H1 (cell line): Measurements from ENCODE around the gene MEI1.

Experiments used
- CTCF ChIP-seq, 3 experiments: IDR thresholded peaks; 1 replicate in 2 of 3; 2 replicates in 1 of 3; pipeline versions ENCODE4 v1.5.1 to v1.6.1; 2011; ENCODE audit warnings: low read length in 3 of 3, mild to moderate bottlenecking in 3 of 3, inconsistent platforms in 2 of 3, low read depth in 1 of 3, moderate library complexity in 1 of 3; ENCODE audit not compliant: insufficient read depth in 1 of 3; ENCODE audit errors: control extremely low read depth in 1 of 3
- EZH2 ChIP-seq: fragments of 200-600 bp; sonication (generic); IDR thresholded peaks from 2 replicates; pipeline ENCODE4 v1.7.1; 2012; ENCODE audit warnings: low read depth, mild to moderate bottlenecking, moderate library complexity, low read length, inconsistent platforms; ENCODE audit not compliant: severe bottlenecking
- POLR2A ChIP-seq, 2 experiments: IDR thresholded peaks; 1 replicate in 1 of 2; 2 replicates in 1 of 2; pipeline ENCODE4 v1.6.1; 2011; ENCODE audit warnings: low read depth in 2 of 2, low read length in 2 of 2, mild to moderate bottlenecking in 2 of 2; ENCODE audit errors: control extremely low read depth in 1 of 2
- RAD21 ChIP-seq, 2 experiments: IDR thresholded peaks in 1 of 2; conservative IDR thresholded peaks in 1 of 2; 2 replicates each; pipeline ENCODE4 v1.6.1; 2011; ENCODE audit warnings: low read depth in 2 of 2, low read length in 2 of 2, improper control_type of control experiment in 1 of 2, inconsistent platforms in 1 of 2, mild to moderate bottlenecking in 1 of 2, moderate library complexity in 1 of 2
- RFX5 ChIP-seq: IDR thresholded peaks from 2 replicates; pipeline ENCODE4 v1.6.1; 2011; ENCODE audit warnings: low read depth, low read length, improper control_type of control experiment, borderline replicate concordance
- RNF2 ChIP-seq: fragments of 200-900, 300-1000 bp; sonication (generic); IDR thresholded peaks from 2 replicates; pipeline ENCODE4 v1.7.1; 2016; ENCODE audit warnings: borderline replicate concordance, low read depth, mild to moderate bottlenecking, antibody characterized with exemption, low read length; ENCODE audit not compliant: poor library complexity, severe bottlenecking; ENCODE audit errors: missing control alignments
- RXRA ChIP-seq: IDR thresholded peaks from 2 replicates; pipeline ENCODE4 v1.6.1; 2011; ENCODE audit warnings: low read depth, mild to moderate bottlenecking, low read length, moderate library complexity; ENCODE audit not compliant: insufficient read depth
- ZNF274 ChIP-seq: IDR thresholded peaks from 2 replicates; pipeline ENCODE4 v1.7.0; 2012; ENCODE audit warnings: low read length, borderline replicate concordance; ENCODE audit errors: extremely low read depth
- TF ChIP-seq, protein P1 (sequence below): IDR thresholded peaks from 2 replicates; pipeline ENCODE4 v1.6.1; 2011; ENCODE audit warnings: low read depth, mild to moderate bottlenecking, low read length; ENCODE audit not compliant: insufficient read depth

DNA sequence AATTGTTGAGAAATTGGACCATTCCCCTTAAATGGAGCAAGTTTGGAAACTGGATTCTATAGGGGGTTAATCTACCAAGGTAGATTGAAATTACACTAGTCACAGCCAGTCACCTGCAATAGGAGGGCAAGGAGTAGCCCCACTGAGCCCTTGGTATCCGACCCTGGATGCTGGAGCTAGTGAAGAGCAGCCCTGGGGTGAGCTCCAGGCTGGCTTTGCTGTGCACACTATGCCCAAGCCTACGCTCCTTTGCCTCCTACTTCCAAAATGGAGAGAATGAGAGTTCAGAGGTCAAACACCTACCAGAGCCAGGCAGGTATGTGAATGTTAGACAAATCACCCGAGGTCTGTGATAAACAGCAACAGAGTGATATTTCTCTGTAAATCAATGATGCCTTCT, 34.4 kb upstream of the MEI1 start:
- TF ChIP-seq RNF2, result no peak
- no peak for TF ChIP-seq CTCF (IDR thresholded peaks at IDR 0.05; ENCODE audit: control extremely low read depth in 1 of 3, insufficient read depth in 1 of 3, low read depth in 1 of 3, low read length in 3 of 3)
- peak in 1 of 2 experiments; percentile 41; a peak in 1 of 3 replicates for TF ChIP-seq POLR2A (IDR thresholded peaks at IDR 0.05; ENCODE audit: control extremely low read depth in 1 of 2, low read depth in 2 of 2, low read length in 2 of 2)
- no peak for TF ChIP-seq EZH2
- TF ChIP-seq RXRA, result no peak
- TF ChIP-seq ZNF274, result no peak
- TF ChIP-seq, protein P1, sequence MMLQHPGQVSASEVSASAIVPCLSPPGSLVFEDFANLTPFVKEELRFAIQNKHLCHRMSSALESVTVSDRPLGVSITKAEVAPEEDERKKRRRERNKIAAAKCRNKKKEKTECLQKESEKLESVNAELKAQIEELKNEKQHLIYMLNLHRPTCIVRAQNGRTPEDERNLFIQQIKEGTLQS, result no peak
- TF ChIP-seq RAD21 (IDR thresholded peaks at IDR 0.05 in 1 of 2, conservative IDR thresholded peaks at IDR 0.05 in 1 of 2; ENCODE audit: low read depth in 2 of 2, low read length in 2 of 2), result no peak
- no peak for TF ChIP-seq RFX5
